ENCODE measurements around the gene CPEB4.
A peak's percentile ranks its signal among the peaks of the same experiment; 100 is the strongest.

Gene CPEB4

GRCh38 chr5:173950829-173951228 lies 62.7 kb downstream of the CPEB4 start:
- no peak for DNase-seq

GRCh38 chr5:173953528-173954090 lies 65.5 kb downstream of the CPEB4 start:
- no peak for DNase-seq

- DNase-seq: no peak
Observed at GRCh38 chr5:173954671-173955521, 66.7 kb downstream of the CPEB4 start.

- no peak for DNase-seq
Observed at GRCh38 chr5:173960986-173961385, 72.8 kb downstream of the CPEB4 start.

GRCh38 chr5:173961418-173961817 lies 73.3 kb downstream of the CPEB4 start:
- DNase-seq: no peak

GRCh38 chr5:173962436-173962972 lies 74.4 kb downstream of the CPEB4 start:
- no peak for DNase-seq

DNA sequence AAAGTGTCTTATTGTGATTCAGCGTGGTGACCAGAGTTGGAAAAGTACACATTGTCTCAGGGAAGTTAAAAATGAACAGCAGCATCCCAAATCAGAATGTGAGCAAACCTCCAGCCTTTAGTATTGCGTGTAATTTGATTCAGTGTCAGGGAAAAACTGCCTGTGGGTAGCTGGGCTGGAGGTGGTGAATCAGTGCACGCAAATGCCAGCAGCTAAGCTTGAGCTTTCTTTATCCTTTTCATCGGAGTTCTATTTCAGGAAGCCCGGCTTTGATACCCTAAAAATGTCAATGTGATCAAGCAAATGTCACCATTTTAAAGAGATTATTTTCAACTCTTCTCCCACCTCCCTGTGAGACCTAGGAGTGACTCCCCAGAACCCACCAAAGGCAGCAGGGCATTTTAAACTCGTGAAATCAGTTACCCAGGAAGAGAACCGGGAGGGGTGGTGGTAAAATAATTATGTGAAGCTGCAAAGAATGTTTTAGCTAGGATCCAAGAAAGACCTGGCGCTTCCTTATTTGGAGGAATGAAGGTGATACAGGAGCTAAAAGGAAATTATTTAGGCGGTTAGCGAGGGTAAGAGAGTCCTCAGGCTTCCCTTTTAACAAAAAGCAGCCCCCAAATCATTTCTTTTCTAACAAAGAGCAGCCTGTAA lies 75.2 kb downstream of the CPEB4 start:
- no peak for DNase-seq

DNA sequence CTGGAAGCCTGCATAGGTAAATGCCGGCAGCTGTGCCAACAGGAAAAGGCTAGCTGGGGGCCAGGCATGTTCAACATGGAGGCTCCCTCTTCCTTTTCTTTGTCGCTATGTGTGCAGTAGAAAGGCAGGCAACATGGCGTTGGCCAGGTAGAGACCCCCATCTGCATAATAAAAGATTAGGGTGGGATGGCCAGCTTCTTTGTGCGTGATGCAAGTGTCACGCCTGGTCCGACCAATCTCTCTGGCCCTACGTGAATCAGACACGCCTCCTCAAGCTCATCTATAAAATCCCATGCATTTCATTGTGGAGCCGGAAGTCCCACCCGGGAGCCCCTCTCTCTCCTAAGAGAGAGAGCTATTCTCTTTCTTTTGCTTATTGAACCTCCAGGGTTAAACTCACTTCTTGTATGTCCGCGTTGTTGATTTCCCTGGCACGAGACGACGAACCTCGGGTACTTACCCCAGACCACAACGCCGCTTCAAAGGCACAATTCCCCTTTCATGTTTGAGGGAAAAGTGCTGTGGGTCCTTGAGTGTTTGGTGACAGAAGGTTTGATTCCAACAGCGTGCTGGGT lies 75.8 kb downstream of the CPEB4 start:
- peak; percentile 36 for DNase-seq

GRCh38 chr5:173964506-173964905 lies 76.4 kb downstream of the CPEB4 start:
- DNase-seq: no peak

DNA sequence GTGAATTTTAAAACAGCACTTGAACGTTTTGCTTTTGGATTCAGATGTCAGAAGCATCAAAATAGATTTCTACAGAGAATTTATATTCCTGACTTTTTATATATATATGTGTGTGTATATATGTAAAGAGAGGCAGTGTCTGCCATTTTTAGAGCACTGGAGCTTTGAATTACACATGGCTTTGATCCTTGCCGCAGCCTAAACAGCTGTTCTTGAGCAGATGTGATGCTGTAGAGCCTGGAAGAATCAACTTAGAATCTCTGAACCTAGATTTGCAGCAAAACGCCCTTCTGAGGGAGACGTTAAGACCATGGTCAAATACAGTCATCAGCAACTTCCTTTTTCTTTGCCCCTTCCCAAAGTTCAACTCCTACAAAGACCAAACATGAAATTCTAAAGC lies 79.1 kb downstream of the CPEB4 start:
- DNase-seq: no peak

DNA sequence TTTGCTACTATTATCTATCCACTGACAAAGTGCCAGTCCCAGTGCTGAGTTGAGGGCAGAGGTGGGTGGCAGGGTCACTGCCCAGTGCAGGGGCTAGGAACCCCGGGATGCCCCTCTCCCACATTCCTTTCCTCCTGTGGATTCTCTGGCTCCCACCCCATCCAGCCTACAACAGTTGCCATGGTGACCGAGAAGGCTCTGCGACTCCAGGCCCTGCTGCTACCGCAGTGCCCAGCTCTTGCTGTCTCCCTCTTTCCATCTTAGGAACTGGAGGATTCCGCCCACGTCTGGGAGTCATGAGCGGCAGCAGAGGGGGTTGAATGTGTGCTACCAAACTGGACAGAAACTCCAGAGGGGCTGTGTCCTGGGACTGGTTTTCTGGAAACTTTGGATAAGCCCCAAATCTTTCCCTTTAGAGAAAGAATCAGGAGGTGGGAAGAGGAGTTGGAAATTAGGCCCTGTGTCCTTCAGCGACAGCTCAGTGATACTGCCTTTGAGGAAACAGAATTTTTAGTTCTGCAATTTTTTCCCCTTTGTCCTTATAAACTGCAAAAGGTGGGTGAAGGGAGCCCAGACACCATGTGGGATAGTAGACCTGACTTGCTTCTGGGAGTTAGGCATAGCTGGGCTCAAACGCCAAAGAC lies 80.1 kb downstream of the CPEB4 start:
- DNase-seq: no peak

GRCh38 chr5:173969167-173970049 lies 81.3 kb downstream of the CPEB4 start:
- no peak for DNase-seq

DNA sequence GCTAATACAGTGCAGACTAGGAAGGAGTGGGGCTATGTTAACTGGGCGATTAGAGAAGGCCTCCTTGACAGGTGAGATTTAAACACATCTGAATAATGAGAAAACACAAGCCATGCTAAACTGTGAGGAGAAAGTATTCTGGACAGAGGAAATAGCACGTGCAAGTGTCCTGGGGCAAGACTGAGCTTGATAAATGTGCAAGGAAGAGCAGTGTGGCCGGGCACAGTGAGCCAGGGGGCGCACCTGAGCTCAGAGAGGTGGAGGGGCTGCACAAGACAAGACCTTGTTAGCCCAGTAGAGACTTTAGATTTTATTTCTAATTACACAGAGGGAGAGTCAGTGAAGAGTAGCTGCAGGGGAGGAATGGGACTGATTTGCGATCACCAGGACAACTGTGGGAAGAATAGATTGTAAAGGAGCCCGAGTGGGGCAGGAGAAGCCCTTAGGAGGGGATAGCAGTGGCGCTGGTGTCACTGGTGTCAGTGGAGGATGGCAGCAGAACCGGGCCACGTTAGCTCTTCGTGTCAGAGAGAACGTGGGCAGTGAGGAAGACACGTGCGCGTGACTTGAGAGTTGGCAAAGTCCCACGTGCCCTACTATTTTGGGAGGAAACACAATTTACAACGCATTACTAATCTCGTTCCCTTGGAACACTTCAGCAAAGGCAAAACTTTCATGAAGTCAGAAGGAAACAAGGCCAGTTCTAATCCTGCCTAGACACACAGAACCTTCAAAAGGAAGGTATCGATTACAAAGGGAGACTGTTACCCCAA lies 82.9 kb downstream of the CPEB4 start:
- DNase-seq: no peak

DNA sequence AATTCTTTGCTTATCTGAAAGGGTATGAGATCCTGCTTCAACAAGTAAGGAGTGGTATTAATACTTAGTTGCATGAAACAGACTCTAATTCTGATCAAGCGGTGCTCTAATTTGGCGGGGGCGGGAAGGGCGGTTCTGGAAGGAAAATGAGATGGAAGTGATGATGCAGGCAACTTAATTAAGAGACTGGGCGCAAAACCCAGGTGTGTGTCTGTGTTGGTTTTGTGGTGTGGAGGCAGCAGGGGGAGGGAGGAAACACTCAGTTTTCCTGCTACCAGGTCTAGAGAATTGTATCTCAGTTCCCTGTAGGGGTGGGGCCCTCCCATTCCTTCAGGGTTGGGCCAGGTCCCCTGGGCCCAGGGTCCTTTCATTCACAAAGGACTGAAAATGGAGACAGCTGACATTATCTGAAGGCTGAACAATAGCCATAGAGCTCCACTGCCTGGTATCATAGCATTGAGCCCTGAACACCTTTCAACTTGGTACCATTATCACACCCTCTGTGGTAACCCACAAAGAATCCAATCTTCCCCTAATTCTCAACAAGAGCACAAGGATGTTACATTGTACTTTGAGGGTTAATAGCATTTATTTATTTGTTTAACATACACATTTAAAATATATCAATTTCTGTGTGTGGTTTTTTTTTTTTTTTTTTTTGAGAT lies 83.7 kb downstream of the CPEB4 start:
- no peak for DNase-seq

GRCh38 chr5:173972607-173972924 lies 84.4 kb downstream of the CPEB4 start:
- no peak for DNase-seq

DNA sequence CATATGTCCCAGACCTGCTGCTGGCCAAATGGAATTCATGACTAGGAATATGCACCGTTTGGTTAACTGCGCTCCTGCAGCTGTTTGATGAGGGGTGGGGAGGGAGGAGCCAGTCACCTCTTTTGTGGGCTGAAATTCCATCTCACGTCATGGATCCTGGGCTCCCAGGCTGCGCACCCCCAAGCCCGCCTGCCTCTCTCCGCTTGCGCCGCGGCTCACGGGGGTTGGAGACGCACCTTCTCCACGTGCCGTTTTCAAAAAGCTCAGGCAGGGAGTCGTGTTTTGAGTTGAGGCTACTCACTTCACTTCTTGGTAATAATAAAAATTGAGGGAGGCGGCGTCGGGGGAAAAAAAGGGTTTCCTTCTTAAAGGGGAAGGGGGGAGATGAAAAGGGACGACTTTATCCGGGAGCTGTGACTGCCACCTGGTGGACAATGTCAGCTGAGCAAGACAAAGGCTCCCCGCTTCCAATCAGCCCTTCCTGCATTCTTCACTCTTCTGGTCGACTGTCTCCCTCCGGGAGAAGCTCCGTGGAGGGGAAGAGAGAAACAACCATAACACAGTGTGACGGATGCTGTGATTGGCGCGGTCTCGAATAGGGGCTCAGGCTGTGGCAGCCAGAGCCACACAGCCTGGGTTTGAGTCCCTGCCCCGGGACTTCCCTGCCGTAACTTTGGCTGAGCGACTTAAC lies 84.9 kb downstream of the CPEB4 start:
- DNase-seq: peak; percentile 76

DNA sequence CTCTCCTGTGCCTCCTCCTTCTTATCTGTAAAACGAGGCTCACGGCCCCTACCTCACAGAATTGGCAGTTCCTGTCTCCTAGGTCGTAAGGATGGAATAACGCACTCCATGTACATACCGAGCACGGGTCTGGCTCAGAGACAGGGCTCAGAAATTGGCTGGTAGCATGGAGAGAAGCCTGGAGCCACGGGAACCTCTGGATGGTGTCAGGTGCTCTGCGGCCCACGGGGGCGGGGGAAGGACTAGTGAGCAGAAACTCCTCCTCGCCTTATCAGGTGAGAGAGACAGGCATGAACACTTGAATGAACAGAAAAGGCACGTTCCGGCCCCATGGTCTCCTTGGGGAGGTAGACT lies 85.4 kb downstream of the CPEB4 start:
- no peak for DNase-seq

DNA sequence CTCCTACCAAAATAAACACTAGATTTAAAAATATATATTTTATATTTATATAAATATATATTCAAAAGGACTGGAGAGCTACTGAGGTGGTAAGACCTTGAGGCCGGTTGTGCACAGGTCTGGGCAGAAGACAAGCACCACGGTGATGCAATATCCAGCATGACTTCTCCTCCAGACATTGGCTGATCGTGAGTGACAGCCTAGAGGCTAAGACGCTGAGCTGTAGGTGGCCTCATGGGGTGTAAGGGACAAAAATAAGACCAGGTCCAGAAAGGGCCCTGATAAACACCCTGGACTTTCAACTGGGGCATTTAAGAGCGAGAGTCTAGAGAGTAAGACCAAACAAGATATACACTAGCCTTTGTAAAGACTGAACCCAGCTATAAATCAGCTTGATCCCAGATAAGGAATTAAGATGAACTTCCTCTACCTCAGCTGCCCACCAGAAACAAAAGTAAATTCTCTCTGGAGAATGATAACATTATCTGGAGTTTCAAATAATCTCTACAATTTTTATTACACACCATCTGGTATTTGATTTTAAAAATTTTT lies 86.6 kb downstream of the CPEB4 start:
- DNase-seq: no peak

DNA sequence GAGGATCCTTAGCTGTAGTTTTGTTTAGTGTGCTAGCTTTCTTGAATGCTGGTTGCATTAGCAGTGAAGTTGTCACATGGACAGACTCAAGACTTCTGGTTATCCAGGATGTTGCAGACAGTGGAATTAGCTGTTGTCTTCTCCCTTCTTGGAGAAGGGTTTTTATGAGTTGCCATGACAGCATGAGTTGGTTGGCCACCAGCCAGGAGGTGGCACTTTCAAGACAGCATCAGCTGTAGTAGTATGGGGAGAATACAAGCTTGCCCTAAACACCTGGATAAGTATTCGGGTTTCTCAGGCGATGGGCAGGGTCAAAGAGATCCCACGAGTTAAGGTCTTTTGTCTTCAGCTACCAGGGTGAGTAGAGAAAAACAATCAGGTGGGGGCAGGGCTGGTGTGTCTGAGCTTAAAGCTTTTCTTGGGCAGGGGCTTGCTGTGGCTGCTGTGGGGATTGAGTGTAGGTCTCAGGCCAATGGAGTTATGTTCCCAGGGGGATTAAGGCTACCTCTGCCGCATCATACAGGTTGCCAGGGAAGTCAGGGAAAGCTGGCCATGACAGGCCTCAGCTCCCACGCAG lies 93.1 kb downstream of the CPEB4 start:
- no peak for DNase-seq
